Karpas-422 (cell line): ENCODE results near the gene MAP2K3. TPM values are rescaled to one million over a fixed set of nuclear protein-coding genes. Genes with fewer than 3 reads are reported as not detected.

Experiments used
- DNase-seq: peaks from one replicate; pipeline ENCODE4 v3.0.0-alpha.2; 2015
- H2AFZ ChIP-seq: fragments of 200-600 bp; sonication (generic); 2 replicates; pipeline ENCODE4 v1.6.1; 2014; ENCODE audit warnings: antibody characterized with exemption, low read length, mixed read lengths
- H3K27ac ChIP-seq: fragments of 200-600 bp; sonication (generic); 2 replicates; pipeline ENCODE4 v1.5.1; 2014; ENCODE audit warnings: mild to moderate bottlenecking, low read length, moderate library complexity
- H3K27me3 ChIP-seq: fragments of 200-600 bp; sonication (generic); 2 replicates; pipeline ENCODE4 v1.6.1; 2014; ENCODE audit warnings: low read length, mixed read lengths
- H3K36me3 ChIP-seq: fragments of 200-600 bp; sonication (generic); 2 replicates; pipeline ENCODE4 v1.6.1; 2014; ENCODE audit warnings: low read length, mixed read lengths; ENCODE audit not compliant: insufficient read depth
- H3K4me1 ChIP-seq: fragments of 200-600 bp; sonication (generic); 2 replicates; pipeline ENCODE4 v1.6.1; 2014; ENCODE audit warnings: mild to moderate bottlenecking, low read length, mixed read lengths
- H3K4me2 ChIP-seq: fragments of 200-600 bp; sonication (generic); 2 replicates; pipeline ENCODE4 v1.6.1; 2014; ENCODE audit warnings: low read length, low read depth, mild to moderate bottlenecking; ENCODE audit not compliant: poor library complexity, severe bottlenecking
- H3K4me3 ChIP-seq: fragments of 200-600 bp; sonication (generic); 2 replicates; pipeline ENCODE4 v1.5.1; 2014; ENCODE audit warnings: mild to moderate bottlenecking, antibody characterized with exemption, low read length, mixed read lengths
- H3K79me2 ChIP-seq: fragments of 200-600 bp; sonication (generic); 2 replicates; pipeline ENCODE4 v1.6.1; 2014; ENCODE audit warnings: mild to moderate bottlenecking, low read length, mixed read lengths
- H3K9ac ChIP-seq: fragments of 200-600 bp; sonication (generic); 2 replicates; pipeline ENCODE4 v1.6.0; 2014; ENCODE audit warnings: low read length
- H3K9me2 ChIP-seq: fragments of 200-600 bp; sonication (generic), shearing (Covaris generic); replicated peaks from 2 replicates; pipeline ENCODE4 v1.6.0; 2014; ENCODE audit warnings: mild to moderate bottlenecking, low read length, moderate library complexity; ENCODE audit not compliant: insufficient read depth
- H3K9me3 ChIP-seq: fragments of 300-700, 200-600 bp; sonication (generic); 2 replicates; pipeline ENCODE4 v1.6.1; 2014; ENCODE audit warnings: low read length, mixed read lengths
- H4K20me1 ChIP-seq: fragments of 200-600 bp; sonication (generic); 2 replicates; pipeline ENCODE4 v1.6.1; 2014; ENCODE audit warnings: mild to moderate bottlenecking, antibody characterized with exemption, low read length, low read depth; ENCODE audit not compliant: insufficient read depth
- total RNA-seq: library from RNA; depleted of rRNA; stranded (reverse); fragments of >200 nt; shearing (Covaris generic); gene quantifications from 2 replicates; pipeline ENCODE4 v1.2.3, GENCODE V29; 2014; ENCODE audit warnings: low replicate concordance

MAP2K3 gene
- total RNA-seq, 1 experiment from 2014 or later, result 49.4 TPM

- Histone ChIP-seq H3K79me2 (no peaks in the 10 kb centered on the region), H3K4me1 (peaks cover 17% of the 10 kb centered on the region), H3K4me3 (no peak overlapping the region), H4K20me1 (no peaks in the 10 kb centered on the region), H3K36me3 (no peaks in the 10 kb centered on the region), H3K27ac (no peak overlapping the region), H3K9me2 (no peaks in the 10 kb centered on the region), H3K4me2 (no peak overlapping the region), H3K27me3 (no peaks in the 10 kb centered on the region; the same call in 1 of the 2 replicates), H3K9me3 (no peaks in the 10 kb centered on the region), H2AFZ (no peak overlapping the region), H3K9ac (no peak overlapping the region)
- DNase-seq, result no peak
These were observed 33.7 kb upstream of the MAP2K3 start for GRCh38 chr17:21250854-21251253.

GRCh38 chr17:21251337-21252010, 33.0 kb upstream of the MAP2K3 start:
- H3K9ac ChIP-seq, result no peak overlapping the region
- no peak overlapping the region for H3K4me2 ChIP-seq

GRCh38 chr17:21252289-21252795, 32.2 kb upstream of the MAP2K3 start:
- H4K20me1 ChIP-seq, result no peaks in the 10 kb centered on the region
- H3K9ac ChIP-seq, result peak overlapping the region; percentile 35; the same call in 1 of the 2 replicates
- no peaks in the 10 kb centered on the region for H3K9me3 ChIP-seq
- no peak overlapping the region for H3K27ac ChIP-seq
- H3K4me2 ChIP-seq, result peak overlapping the region; percentile 54
- peak overlapping the region; percentile 52; the same call in 1 of the 2 replicates for H3K4me3 ChIP-seq
- H2AFZ ChIP-seq, result no peak overlapping the region
- H3K4me1 ChIP-seq, result peaks cover 17% of the 10 kb centered on the region
- no peaks in the 10 kb centered on the region for H3K79me2 ChIP-seq
- no peaks in the 10 kb centered on the region; the same call in 1 of the 2 replicates for H3K27me3 ChIP-seq
- no peak for DNase-seq
- no peaks in the 10 kb centered on the region for H3K36me3 ChIP-seq
- H3K9me2 ChIP-seq, result no peaks in the 10 kb centered on the region

More at GRCh38 chr17:21251337-21252010, 33.0 kb upstream of the MAP2K3 start:
- no peaks in the 10 kb centered on the region; the same call in 1 of the 2 replicates for H3K27me3 ChIP-seq
- H3K4me3 ChIP-seq, result no peak overlapping the region
- no peaks in the 10 kb centered on the region for H3K9me3 ChIP-seq
- H3K27ac ChIP-seq, result no peak overlapping the region
- no peak overlapping the region for H2AFZ ChIP-seq
- H3K79me2 ChIP-seq, result no peaks in the 10 kb centered on the region
- no peaks in the 10 kb centered on the region for H3K36me3 ChIP-seq
- peaks cover 17% of the 10 kb centered on the region for H3K4me1 ChIP-seq
- no peaks in the 10 kb centered on the region for H3K9me2 ChIP-seq
- H4K20me1 ChIP-seq, result no peaks in the 10 kb centered on the region
- DNase-seq, result no peak

- H3K9me3 ChIP-seq, result no peaks in the 10 kb centered on the region
- H4K20me1 ChIP-seq, result no peaks in the 10 kb centered on the region
- H3K9ac ChIP-seq, result peak within 1 kb of the TSS; percentile 55
- no peaks in the 10 kb centered on the region for H3K36me3 ChIP-seq
- peak within 1 kb of the TSS; percentile 64 for H3K4me3 ChIP-seq
- H3K27ac ChIP-seq, result no peak within 1 kb of the TSS
- H2AFZ ChIP-seq, result peak within 1 kb of the TSS; percentile 65; the same call in 1 of the 2 replicates
- peaks cover 17% of the 10 kb centered on the region for H3K4me1 ChIP-seq
- H3K9me2 ChIP-seq, result no peaks in the 10 kb centered on the region
- DNase-seq, result peak; percentile 92
- H3K27me3 ChIP-seq, result no peaks in the 10 kb centered on the region; the same call in 1 of the 2 replicates
- H3K79me2 ChIP-seq, result no peaks in the 10 kb centered on the region
- peak within 1 kb of the TSS; percentile 74 for H3K4me2 ChIP-seq
These were observed 31.5 kb upstream of the MAP2K3 start, which contains the start of gene NATD1 for GRCh38 chr17:21252796-21253645. Gene NATD1 (minus strand): TSS chr17:21253410. CDS start chr17:21253264, 146 bp downstream.

- H3K4me2 ChIP-seq, result peak overlapping the region; percentile 74
- peaks cover 17% of the 10 kb centered on the region for H3K4me1 ChIP-seq
- DNase-seq, result no peak
- peak overlapping the region; percentile 65; the same call in 1 of the 2 replicates for H2AFZ ChIP-seq
- no peaks in the 10 kb centered on the region for H4K20me1 ChIP-seq
- H3K9me2 ChIP-seq, result no peaks in the 10 kb centered on the region
- no peaks in the 10 kb centered on the region; the same call in 1 of the 2 replicates for H3K27me3 ChIP-seq
- peak overlapping the region; percentile 55 for H3K9ac ChIP-seq
- no peak overlapping the region for H3K27ac ChIP-seq
- no peaks in the 10 kb centered on the region for H3K9me3 ChIP-seq
- no peaks in the 10 kb centered on the region for H3K36me3 ChIP-seq
- peak overlapping the region; percentile 64 for H3K4me3 ChIP-seq
- no peaks in the 10 kb centered on the region for H3K79me2 ChIP-seq
These were observed 30.7 kb upstream of the MAP2K3 start for GRCh38 chr17:21253646-21254441.

- Histone ChIP-seq H3K27ac (no peak overlapping the region), H3K9me3 (no peaks in the 10 kb centered on the region), H3K4me3 (no peak overlapping the region), H3K4me2 (no peak overlapping the region), H3K9me2 (no peaks in the 10 kb centered on the region), H4K20me1 (no peaks in the 10 kb centered on the region), H3K4me1 (peaks cover 8% of the 10 kb centered on the region), H3K79me2 (no peaks in the 10 kb centered on the region), H2AFZ (no peak overlapping the region), H3K27me3 (no peaks in the 10 kb centered on the region), H3K36me3 (no peaks in the 10 kb centered on the region), H3K9ac (no peak overlapping the region)
- DNase-seq, result no peak
These were observed 25.9 kb upstream of the MAP2K3 start for GRCh38 chr17:21258593-21258992.

- H3K36me3 ChIP-seq, result no peaks in the 10 kb centered on the region
These were observed 22.1 kb upstream of the MAP2K3 start for GRCh38 chr17:21262259-21262993.

More at GRCh38 chr17:21262259-21262993, 22.1 kb upstream of the MAP2K3 start:
- Histone ChIP-seq H3K4me1 (no peaks in the 10 kb centered on the region), H4K20me1 (no peaks in the 10 kb centered on the region), H3K4me3 (no peak overlapping the region), H3K27me3 (no peaks in the 10 kb centered on the region), H3K9ac (no peak overlapping the region), H3K9me3 (no peaks in the 10 kb centered on the region), H2AFZ (no peak overlapping the region), H3K79me2 (no peaks in the 10 kb centered on the region), H3K27ac (no peak overlapping the region), H3K9me2 (no peaks in the 10 kb centered on the region), H3K4me2 (no peak overlapping the region)
- DNase-seq, result no peak
